ENCODE results near the gene AGL.
A peak's percentile ranks its signal among the peaks of the same experiment; 100 is the strongest.

AGL gene

DNA sequence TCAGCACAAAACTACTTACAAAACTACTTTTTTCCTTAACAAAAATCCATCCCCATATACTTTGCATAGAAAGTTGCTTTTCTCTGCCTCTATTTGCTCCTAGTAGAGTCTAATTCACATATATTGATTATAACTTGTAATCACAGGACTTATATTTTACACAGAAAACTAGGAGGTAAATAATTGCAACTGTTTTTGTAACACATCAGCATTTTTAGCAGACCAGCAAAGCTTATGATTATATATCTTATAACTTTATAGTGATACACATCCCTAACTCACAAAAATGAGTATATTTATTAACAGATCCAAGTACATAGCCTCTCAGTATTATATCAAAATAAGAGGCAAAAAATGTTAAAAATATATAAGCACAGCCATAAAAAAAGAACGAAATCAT is 102.4 kb downstream of the AGL start:
- no peak for TF ChIP-seq ZNF404 (tag by site-specific recombination; IDR thresholded peaks at IDR 0.05)
- no peak for TF ChIP-seq ZNF16 (tag by site-specific recombination; IDR thresholded peaks at IDR 0.05; ENCODE audit: low read depth)
- TF ChIP-seq ZFP69B (tag by site-specific recombination; IDR thresholded peaks at IDR 0.05), result no peak
- TF ChIP-seq ZBTB21 (tag by site-specific recombination; IDR thresholded peaks at IDR 0.05), result no peak
- TF ChIP-seq ZNF341 (tag by site-specific recombination; IDR thresholded peaks at IDR 0.05; ENCODE audit: low read depth), result no peak
- TF ChIP-seq ZNF214 (tag by site-specific recombination; IDR thresholded peaks at IDR 0.05; ENCODE audit: borderline replicate concordance), result no peak
- no peak for TF ChIP-seq IKZF3 (tag by site-specific recombination; IDR thresholded peaks at IDR 0.05)
- TF ChIP-seq, protein P1, sequence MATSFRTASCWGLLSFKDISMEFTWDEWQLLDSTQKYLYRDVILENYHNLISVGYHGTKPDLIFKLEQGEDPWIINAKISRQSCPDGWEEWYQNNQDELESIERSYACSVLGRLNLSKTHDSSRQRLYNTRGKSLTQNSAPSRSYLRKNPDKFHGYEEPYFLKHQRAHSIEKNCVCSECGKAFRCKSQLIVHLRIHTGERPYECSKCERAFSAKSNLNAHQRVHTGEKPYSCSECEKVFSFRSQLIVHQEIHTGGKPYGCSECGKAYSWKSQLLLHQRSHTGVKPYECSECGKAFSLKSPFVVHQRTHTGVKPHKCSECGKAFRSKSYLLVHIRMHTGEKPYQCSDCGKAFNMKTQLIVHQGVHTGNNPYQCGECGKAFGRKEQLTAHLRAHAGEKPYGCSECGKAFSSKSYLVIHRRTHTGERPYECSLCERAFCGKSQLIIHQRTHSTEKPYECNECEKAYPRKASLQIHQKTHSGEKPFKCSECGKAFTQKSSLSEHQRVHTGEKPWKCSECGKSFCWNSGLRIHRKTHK (tag by site-specific recombination; IDR thresholded peaks at IDR 0.05), result no peak
- TF ChIP-seq BCL11B (tag by site-specific recombination; IDR thresholded peaks at IDR 0.05; ENCODE audit: low read depth), result no peak
- TF ChIP-seq ZNF112 (tag by site-specific recombination; IDR thresholded peaks at IDR 0.05), result no peak
- TF ChIP-seq TRIM28 (IDR thresholded peaks at IDR 0.05; ENCODE audit: borderline replicate concordance, low read length), result no peak
- TF ChIP-seq ZNF274 (IDR thresholded peaks at IDR 0.05; ENCODE audit: low read length), result no peak
- TF ChIP-seq ZNF274 (tag by site-specific recombination; IDR thresholded peaks at IDR 0.05; ENCODE audit: borderline replicate concordance), result no peak
- Histone ChIP-seq H3K9me3 (ENCODE audit: control insufficient read depth, insufficient read depth, low read depth, low read length) (no peaks in the 10 kb centered on the region), H3K4me1 (ENCODE audit: control insufficient read depth, insufficient read depth, low read length) (no peaks in the 10 kb centered on the region), H3K27ac (ENCODE audit: extremely low read depth, low read depth, low read length) (no peak overlapping the region), H3K4me3 (ENCODE audit: low read depth, low read length) (no peak overlapping the region), H3K36me3 (ENCODE audit: control insufficient read depth in 2 of 2, insufficient read depth in 1 of 2, low read length in 2 of 2) (no peaks in the 10 kb centered on the region)
- CTCF ChIA-PET, result no interaction called here
- POLR2A ChIA-PET, result no interaction called here

DNA sequence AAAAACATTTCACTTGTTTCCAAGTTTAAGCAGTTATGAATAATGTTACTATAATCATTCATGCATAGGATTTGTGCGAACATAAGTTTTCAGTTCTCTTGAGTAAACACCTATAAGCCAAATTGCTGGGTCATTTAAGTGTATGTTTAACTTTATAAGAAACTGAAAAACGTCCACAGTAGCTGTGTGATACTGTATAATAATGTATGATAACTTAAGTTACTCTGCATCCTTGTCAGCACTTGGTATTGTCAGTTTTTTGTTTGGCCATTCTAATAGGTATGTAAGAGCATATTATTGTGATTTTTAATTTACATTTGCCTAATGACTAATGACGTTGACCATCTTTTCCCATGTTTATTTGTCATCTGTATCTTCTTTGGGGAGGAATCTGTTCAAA is 105.2 kb downstream of the AGL start:
- TF ChIP-seq ZNF514 (tag by site-specific recombination; IDR thresholded peaks at IDR 0.05) (no peak), RBAK (tag by site-specific recombination; IDR thresholded peaks at IDR 0.05) (no peak), GLI2 (tag by site-specific recombination; IDR thresholded peaks at IDR 0.05; ENCODE audit: borderline replicate concordance, low read depth) (no peak), ZNF585B (tag by site-specific recombination; IDR thresholded peaks at IDR 0.05) (no peak), YY1 (tag by site-specific recombination; IDR thresholded peaks at IDR 0.05) (no peak), ZNF623 (tag by site-specific recombination; IDR thresholded peaks at IDR 0.05) (no peak)
- TF ChIP-seq, protein P2, sequence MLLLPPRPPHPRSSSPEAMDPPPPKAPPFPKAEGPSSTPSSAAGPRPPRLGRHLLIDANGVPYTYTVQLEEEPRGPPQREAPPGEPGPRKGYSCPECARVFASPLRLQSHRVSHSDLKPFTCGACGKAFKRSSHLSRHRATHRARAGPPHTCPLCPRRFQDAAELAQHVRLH (tag by site-specific recombination; IDR thresholded peaks at IDR 0.05), result peak; percentile 16; the same call in 1 of the 2 replicates
- no peak overlapping the region for H3K4me3 ChIP-seq (ENCODE audit: low read depth, low read length)
- POLR2A ChIA-PET, result no interaction called here
- no peak overlapping the region for H3K27ac ChIP-seq (ENCODE audit: extremely low read depth, low read depth, low read length)
- H3K9me3 ChIP-seq (ENCODE audit: control insufficient read depth, insufficient read depth, low read depth, low read length), result no peaks in the 10 kb centered on the region
- CTCF ChIA-PET, result no interaction called here
- no peaks in the 10 kb centered on the region for H3K4me1 ChIP-seq (ENCODE audit: control insufficient read depth, insufficient read depth, low read length)
- no peaks in the 10 kb centered on the region for H3K36me3 ChIP-seq (ENCODE audit: control insufficient read depth in 2 of 2, insufficient read depth in 1 of 2, low read length in 2 of 2)

DNA sequence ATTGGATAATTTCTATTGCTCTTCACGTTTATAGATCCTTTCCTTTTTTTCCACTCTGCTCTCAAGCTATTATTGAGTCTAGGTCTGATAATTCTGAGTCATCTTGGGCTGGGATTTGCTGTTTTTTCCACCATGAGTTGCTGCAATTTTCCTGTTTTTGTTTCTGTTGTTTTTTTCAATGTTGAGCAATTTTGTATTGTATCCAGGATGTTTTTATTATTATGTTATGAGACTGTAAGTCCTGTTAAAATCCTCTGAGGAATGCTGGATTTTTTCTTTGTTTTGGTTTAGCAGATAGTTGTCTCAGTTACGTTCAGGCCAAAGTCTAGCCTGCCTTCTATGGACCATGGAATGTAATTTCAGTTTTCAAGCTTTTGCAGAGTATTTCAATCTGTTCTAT is 106.6 kb downstream of the AGL start:
- Histone ChIP-seq H3K27ac (ENCODE audit: extremely low read depth, low read depth, low read length) (no peak overlapping the region), H3K4me1 (ENCODE audit: control insufficient read depth, insufficient read depth, low read length) (no peaks in the 10 kb centered on the region), H3K4me3 (ENCODE audit: low read depth, low read length) (no peak overlapping the region), H3K36me3 (ENCODE audit: control insufficient read depth in 2 of 2, insufficient read depth in 1 of 2, low read length in 2 of 2) (no peaks in the 10 kb centered on the region), H3K9me3 (ENCODE audit: control insufficient read depth, insufficient read depth, low read depth, low read length) (no peaks in the 10 kb centered on the region)
- POLR2A ChIA-PET, result no interaction called here
- CTCF ChIA-PET, result no interaction called here
- TF ChIP-seq, protein P3, sequence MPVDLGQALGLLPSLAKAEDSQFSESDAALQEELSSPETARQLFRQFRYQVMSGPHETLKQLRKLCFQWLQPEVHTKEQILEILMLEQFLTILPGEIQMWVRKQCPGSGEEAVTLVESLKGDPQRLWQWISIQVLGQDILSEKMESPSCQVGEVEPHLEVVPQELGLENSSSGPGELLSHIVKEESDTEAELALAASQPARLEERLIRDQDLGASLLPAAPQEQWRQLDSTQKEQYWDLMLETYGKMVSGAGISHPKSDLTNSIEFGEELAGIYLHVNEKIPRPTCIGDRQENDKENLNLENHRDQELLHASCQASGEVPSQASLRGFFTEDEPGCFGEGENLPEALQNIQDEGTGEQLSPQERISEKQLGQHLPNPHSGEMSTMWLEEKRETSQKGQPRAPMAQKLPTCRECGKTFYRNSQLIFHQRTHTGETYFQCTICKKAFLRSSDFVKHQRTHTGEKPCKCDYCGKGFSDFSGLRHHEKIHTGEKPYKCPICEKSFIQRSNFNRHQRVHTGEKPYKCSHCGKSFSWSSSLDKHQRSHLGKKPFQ (tag by site-specific recombination; IDR thresholded peaks at IDR 0.05), result no peak
- TF ChIP-seq, protein P4, sequence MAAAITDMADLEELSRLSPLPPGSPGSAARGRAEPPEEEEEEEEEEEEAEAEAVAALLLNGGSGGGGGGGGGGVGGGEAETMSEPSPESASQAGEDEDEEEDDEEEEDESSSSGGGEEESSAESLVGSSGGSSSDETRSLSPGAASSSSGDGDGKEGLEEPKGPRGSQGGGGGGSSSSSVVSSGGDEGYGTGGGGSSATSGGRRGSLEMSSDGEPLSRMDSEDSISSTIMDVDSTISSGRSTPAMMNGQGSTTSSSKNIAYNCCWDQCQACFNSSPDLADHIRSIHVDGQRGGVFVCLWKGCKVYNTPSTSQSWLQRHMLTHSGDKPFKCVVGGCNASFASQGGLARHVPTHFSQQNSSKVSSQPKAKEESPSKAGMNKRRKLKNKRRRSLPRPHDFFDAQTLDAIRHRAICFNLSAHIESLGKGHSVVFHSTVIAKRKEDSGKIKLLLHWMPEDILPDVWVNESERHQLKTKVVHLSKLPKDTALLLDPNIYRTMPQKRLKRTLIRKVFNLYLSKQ (tag by site-specific recombination; IDR thresholded peaks at IDR 0.05; ENCODE audit: borderline replicate concordance), result no peak
- TF ChIP-seq ZBTB1 (tag by site-specific recombination; IDR thresholded peaks at IDR 0.05), result no peak
- no peak for TF ChIP-seq ZNF654 (tag by site-specific recombination; IDR thresholded peaks at IDR 0.05; ENCODE audit: low read depth)
- TF ChIP-seq, protein P5, sequence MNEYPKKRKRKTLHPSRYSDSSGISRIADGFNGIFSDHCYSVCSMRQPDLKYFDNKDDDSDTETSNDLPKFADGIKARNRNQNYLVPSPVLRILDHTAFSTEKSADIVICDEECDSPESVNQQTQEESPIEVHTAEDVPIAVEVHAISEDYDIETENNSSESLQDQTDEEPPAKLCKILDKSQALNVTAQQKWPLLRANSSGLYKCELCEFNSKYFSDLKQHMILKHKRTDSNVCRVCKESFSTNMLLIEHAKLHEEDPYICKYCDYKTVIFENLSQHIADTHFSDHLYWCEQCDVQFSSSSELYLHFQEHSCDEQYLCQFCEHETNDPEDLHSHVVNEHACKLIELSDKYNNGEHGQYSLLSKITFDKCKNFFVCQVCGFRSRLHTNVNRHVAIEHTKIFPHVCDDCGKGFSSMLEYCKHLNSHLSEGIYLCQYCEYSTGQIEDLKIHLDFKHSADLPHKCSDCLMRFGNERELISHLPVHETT (tag by site-specific recombination; IDR thresholded peaks at IDR 0.05), result no peak
- TF ChIP-seq, protein P6, sequence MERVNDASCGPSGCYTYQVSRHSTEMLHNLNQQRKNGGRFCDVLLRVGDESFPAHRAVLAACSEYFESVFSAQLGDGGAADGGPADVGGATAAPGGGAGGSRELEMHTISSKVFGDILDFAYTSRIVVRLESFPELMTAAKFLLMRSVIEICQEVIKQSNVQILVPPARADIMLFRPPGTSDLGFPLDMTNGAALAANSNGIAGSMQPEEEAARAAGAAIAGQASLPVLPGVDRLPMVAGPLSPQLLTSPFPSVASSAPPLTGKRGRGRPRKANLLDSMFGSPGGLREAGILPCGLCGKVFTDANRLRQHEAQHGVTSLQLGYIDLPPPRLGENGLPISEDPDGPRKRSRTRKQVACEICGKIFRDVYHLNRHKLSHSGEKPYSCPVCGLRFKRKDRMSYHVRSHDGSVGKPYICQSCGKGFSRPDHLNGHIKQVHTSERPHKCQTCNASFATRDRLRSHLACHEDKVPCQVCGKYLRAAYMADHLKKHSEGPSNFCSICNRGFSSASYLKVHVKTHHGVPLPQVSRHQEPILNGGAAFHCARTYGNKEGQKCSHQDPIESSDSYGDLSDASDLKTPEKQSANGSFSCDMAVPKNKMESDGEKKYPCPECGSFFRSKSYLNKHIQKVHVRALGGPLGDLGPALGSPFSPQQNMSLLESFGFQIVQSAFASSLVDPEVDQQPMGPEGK (tag by site-specific recombination; IDR thresholded peaks at IDR 0.05), result no peak
- TF ChIP-seq ZNF621 (tag by site-specific recombination; IDR thresholded peaks at IDR 0.05), result no peak
